ENCODE measurements around the gene DTNBP1.

DNA sequence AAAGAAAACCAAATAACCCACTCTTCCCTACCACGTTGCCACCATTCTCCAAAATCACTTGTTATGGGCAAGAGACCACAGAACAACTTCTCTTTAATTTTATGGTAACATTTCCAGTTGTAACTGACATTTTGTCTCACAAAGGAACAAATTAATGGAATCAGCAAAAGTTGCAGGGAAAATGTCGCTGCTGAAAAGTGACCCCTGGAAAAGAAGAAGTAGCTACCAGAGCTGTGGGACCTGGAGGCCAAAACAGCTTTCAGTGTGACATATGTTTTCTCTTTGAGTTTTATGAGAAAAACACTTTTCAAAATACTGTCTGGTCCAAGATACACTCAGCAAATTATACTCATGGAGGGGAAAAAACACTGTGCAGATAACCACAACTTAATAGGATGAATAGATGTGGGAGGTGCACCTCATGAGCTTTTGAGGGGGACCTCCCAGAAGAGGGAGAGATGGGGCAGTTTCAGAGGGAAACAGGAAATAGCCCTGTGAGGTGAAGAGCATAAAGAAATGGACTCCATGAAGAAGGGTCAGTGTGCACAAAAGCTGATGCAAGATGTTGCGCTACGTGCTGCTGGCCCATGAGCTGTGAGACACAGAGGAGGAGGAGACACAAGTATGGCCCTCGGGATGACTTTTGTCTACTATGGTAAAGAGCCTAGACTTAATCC, 87.3 kb downstream of the DTNBP1 start:
- TF ChIP-seq, protein P1, sequence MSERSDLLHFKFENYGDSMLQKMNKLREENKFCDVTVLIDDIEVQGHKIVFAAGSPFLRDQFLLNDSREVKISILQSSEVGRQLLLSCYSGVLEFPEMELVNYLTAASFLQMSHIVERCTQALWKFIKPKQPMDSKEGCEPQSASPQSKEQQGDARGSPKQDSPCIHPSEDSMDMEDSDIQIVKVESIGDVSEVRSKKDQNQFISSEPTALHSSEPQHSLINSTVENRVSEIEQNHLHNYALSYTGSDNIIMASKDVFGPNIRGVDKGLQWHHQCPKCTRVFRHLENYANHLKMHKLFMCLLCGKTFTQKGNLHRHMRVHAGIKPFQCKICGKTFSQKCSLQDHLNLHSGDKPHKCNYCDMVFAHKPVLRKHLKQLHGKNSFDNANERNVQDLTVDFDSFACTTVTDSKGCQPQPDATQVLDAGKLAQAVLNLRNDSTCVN (CRISPR knock-in tag; IDR thresholded peaks at IDR 0.05; ENCODE audit: borderline replicate concordance) = no peak
- TF ChIP-seq CAMTA2 (CRISPR knock-in tag; IDR thresholded peaks at IDR 0.05; ENCODE audit: borderline replicate concordance) (no peak), TAF1 (CRISPR knock-in tag; IDR thresholded peaks at IDR 0.05) (no peak), CEBPG (CRISPR knock-in tag; IDR thresholded peaks at IDR 0.05) (no peak), POLR2AphosphoS5 (IDR thresholded peaks at IDR 0.05; ENCODE audit: low read depth, low read length) (no peak), PPARG (CRISPR knock-in tag; conservative IDR thresholded peaks at IDR 0.05) (no peak), SIN3A (IDR thresholded peaks at IDR 0.05; ENCODE audit: borderline replicate concordance, low read depth, low read length) (no peak)
- TF ChIP-seq, protein P2, sequence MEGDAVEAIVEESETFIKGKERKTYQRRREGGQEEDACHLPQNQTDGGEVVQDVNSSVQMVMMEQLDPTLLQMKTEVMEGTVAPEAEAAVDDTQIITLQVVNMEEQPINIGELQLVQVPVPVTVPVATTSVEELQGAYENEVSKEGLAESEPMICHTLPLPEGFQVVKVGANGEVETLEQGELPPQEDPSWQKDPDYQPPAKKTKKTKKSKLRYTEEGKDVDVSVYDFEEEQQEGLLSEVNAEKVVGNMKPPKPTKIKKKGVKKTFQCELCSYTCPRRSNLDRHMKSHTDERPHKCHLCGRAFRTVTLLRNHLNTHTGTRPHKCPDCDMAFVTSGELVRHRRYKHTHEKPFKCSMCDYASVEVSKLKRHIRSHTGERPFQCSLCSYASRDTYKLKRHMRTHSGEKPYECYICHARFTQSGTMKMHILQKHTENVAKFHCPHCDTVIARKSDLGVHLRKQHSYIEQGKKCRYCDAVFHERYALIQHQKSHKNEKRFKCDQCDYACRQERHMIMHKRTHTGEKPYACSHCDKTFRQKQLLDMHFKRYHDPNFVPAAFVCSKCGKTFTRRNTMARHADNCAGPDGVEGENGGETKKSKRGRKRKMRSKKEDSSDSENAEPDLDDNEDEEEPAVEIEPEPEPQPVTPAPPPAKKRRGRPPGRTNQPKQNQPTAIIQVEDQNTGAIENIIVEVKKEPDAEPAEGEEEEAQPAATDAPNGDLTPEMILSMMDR (CRISPR knock-in tag; IDR thresholded peaks at IDR 0.05) = no peak

All from HepG2 (cell line).